GOT3 (cell line): ENCODE measurements around the gene PDHB.

Experiments used
- DNase-seq: peaks from one replicate; lab custom pipeline; 2025; ENCODE audit warnings: mixed read lengths; lab: John Stamatoyannopoulos, UW

The PDHB gene

GRCh38 chr3:58398669-58399333 is 34.8 kb downstream of the PDHB start:
- no peak for DNase-seq

- DNase-seq, result no peak
Measured at GRCh38 chr3:58394339-58394738, 39.3 kb downstream of the PDHB start.

- no peak for DNase-seq
Measured at GRCh38 chr3:58392181-58392580, 41.5 kb downstream of the PDHB start.

- DNase-seq, result no peak
Measured at GRCh38 chr3:58391156-58391865, 42.3 kb downstream of the PDHB start.

GRCh38 chr3:58388550-58389091 is 45.0 kb downstream of the PDHB start:
- DNase-seq, result no peak

- DNase-seq, result no peak
Measured at GRCh38 chr3:58387650-58388546, 45.7 kb downstream of the PDHB start.

GRCh38 chr3:58386626-58387365 is 46.8 kb downstream of the PDHB start:
- DNase-seq, result no peak

GRCh38 chr3:58384381-58385090 is 49.1 kb downstream of the PDHB start:
- no peak for DNase-seq

- peak; percentile 63 for DNase-seq
Measured at GRCh38 chr3:58383904-58384303, 49.7 kb downstream of the PDHB start.

GRCh38 chr3:58383476-58383875 is 50.2 kb downstream of the PDHB start:
- DNase-seq, result no peak

- no peak for DNase-seq
Measured at GRCh38 chr3:58379351-58380073, 54.1 kb downstream of the PDHB start.

GRCh38 chr3:58377750-58378149 is 55.9 kb downstream of the PDHB start:
- no peak for DNase-seq
